Left ventricle myocardium superior (tissue), 1 donor: ENCODE results near the gene PRCD. TPM values are rescaled to one million over a fixed set of nuclear protein-coding genes. Genes with fewer than 3 reads are reported as not detected.
"Not testable (repeated sequence)": the region's sequence is repeated elsewhere in the genome, so short reads cannot be mapped to it uniquely, and the experiment has no call there.

Experiments used
- ATAC-seq: fragments of 200-7000 bp; cut with Tn5 transposase; one replicate; pipeline ENCODE4 v1.9.1; 2020; ENCODE audit warnings: mild to moderate bottlenecking, moderate library complexity
- DNase-seq: peaks from one replicate; pipeline ENCODE4 v3.0.0-alpha.2; 2020
- intact Hi-C: fragments of 100-400 bp; cut with micrococcal nuclease; formaldehyde crosslinking; loops from one replicate; pipeline ENCODE4 v1.11.0; 2022
- total RNA-seq: library from RNA; stranded (reverse); fragmentation: NEBNext Ultra II Directional; extraction: Animal tissue kit (Norgen Biotek cat#: 25700); gene quantifications from one replicate; pipeline ENCODE4 v1.2.1, GENCODE V29; 2021
- donor health status: DM: no; HTN: yes; CAD: no; lungs with severe emphysema.

PRCD gene
- total RNA-seq, 1 donor from 2014 or later = 4.3 TPM

GRCh38 chr17:76502341-76503211 lies 37.3 kb upstream of the PRCD start:
- ATAC-seq = no peak
- no peak for DNase-seq
- intact Hi-C loops = no loop called here

DNA sequence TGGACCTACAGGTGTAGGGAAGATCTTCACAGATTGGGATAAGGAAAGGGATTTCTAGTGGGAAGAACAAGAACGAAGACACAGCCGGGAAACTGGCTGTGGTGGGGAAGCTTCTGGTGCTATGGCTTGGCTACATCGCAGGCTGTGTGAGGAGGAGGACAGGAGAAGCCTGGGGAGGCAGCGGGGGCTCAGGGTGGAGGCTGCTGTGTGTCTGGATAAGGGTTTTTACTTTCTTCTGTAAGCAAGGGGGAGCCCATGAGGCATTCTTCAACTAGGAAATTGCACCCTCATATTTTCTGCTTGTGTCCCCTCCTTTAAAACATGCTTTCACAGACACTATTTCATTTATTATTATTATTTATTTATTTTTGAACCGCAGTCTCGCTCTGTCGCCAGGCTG lies 35.7 kb upstream of the PRCD start:
- ATAC-seq = no peak

GRCh38 chr17:76506408-76507345 lies 33.2 kb upstream of the PRCD start:
- peak; percentile 78 for ATAC-seq
- DNase-seq = peak; percentile 89
- intact Hi-C loops = no loop called here

More for the DNA sequence above, 35.7 kb upstream of the PRCD start:
- no peak for DNase-seq
- intact Hi-C loops = loop anchor here (2.0 kb wide), 1 partner anchor 37 kb away; the partner anchor contains the start of gene AANAT

- ATAC-seq, intact Hi-C loops, DNase-seq: not testable (repeated sequence)
These were observed 31.3 kb upstream of the PRCD start for GRCh38 chr17:76508472-76509063.

DNA sequence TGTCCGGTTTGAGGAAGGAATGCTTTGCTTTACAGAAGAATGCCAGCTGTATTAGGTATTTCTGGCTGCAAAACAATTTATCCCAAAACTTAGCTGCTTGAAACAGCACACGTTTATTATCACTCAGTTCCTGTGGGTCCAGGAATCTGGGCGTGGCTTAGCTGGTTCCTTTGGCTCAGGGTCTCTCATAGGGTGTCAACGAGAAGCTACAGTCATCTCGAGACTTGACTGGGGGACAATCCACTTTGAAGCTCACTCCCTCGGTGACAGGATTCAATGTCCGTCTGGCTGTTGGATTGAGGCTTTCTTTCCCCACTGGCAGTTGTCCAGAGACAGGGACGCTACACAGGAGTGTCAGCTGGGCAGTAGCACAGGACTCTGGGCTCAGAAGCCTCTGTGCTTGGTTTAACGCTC lies 29.0 kb upstream of the PRCD start:
- DNase-seq (no peak), ATAC-seq (no peak)
- intact Hi-C loops = no loop called here

DNA sequence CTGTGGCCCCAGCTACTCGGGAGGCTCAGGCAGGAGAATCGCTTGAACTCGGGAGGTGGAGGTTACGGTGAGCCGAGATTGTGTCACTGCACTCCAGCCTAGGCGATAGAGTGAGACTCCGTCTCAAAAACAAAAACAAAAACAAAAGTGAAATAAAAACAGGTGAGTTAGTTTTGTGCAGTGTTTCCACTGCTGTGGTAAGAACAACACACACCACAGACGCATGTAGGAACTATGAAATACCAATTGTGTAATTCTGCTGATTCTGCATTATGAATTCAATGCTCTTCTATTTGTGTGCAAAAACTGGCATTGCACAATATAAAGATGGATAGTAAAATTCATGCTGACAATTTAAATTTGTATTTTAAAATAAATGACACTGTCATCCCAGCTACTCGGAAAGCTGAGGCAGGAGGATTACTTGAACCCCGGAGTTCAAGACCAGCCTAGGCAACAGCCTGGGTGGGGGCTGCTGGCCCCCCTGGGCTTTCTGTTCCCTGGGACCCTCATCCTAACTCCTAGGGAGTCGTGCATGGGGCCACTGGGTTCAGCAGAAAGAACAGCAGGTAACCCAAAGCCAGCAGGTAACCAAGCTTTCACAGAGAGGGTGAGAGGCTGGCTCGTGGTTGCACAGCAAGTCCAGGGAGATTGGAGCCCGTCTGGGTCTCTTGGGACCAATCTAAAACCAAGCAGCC lies 28.0 kb upstream of the PRCD start:
- ATAC-seq = no peak
- intact Hi-C loops = no loop called here
- no peak for DNase-seq

DNA sequence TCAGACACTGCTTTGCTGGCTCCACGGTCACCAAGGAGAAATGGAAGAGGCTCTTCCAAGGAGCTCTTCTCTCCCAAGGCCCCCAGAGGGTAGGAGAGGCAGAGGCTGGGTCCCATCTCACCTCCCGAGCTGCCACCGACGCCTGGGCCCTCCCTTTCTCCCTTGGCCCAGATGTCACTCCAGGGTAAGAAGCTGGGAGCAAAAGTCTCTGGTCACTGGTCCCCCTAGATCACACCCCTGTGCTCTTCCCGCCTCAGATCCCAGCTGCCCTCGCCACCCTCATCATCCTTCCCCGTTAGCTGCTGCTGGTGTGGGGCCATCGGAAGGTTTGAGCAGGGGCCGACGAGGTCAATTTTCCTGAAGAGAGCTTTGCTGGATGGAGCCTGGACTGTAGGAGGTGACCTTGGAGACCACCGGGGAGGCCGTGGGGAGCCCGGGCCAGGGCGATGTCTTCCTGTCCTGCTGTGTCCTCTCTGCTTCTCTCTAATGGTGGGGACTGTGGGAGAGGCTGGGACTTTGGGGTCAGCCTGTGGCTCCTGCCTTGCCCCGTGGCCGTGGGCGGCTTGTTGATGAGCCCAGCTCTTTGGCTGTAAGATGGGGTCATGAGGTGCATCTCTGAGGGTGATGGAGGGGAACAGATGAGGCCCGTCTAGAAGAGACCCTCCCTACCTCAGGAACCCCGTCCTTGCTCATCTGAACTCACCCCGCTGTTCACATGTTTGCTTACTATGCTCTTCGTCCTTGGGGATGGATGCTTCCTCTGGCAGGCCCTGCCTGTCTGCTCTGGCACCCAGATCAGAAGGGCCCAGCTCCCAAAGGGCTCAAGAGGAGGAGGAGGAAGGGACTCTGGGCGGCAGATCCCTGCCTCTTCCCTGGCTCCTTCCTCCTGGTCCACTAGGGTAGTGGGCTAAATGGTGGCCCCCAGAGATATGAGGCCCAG lies 27.2 kb upstream of the PRCD start:
- DNase-seq (no peak), ATAC-seq (no peak)
- intact Hi-C loops = no loop called here

DNA sequence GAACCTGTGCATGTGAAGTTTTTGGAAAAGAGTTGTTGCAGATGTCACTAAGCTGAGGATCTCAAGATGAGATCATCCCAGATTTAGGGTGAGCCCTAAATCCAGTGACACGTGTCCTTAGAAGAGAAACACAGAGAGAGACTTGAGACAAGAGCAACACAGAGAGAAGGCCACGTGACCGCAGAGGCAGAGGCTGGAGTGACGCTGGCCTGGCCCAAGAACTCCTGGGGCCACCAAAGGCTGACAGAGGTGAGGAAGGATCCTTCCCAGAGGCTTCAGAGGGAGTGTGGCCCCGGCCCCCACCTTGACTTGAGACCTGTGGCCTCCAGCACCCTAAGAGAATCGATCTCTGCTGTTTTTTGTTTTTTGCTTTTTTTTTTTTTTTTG lies 26.5 kb upstream of the PRCD start:
- no peak for ATAC-seq
- intact Hi-C loops = no loop called here
- DNase-seq = no peak

- DNase-seq, intact Hi-C loops, ATAC-seq: not testable (repeated sequence)
These were observed 25.5 kb upstream of the PRCD start for GRCh38 chr17:76514355-76514754.

GRCh38 chr17:76515274-76515949 lies 24.4 kb upstream of the PRCD start:
- ATAC-seq (peak; percentile 77), DNase-seq (peak; percentile 68)
- intact Hi-C loops = no loop called here

DNA sequence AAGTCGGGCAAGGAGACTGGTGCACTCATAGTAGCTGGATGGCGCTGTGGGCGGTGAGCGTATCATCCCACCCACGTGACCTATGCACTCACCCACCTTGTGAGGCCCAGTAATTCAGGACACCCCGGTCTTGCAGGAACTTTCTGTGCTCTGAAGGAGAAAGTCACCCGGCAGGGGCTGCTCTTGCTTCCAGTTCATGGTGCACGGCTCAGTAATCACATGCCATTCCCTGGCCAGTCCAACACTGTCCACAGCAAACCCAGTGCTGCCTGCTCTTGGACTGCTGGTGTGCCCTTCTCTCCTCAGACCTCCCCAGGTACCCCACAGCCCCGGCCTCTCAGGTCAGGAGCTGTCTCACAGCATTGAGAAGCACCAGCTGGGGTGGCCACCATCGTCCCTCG lies 22.2 kb upstream of the PRCD start:
- intact Hi-C loops = no loop called here
- DNase-seq (no peak), ATAC-seq (no peak)

- ATAC-seq (no peak), DNase-seq (no peak)
- intact Hi-C loops = no loop called here
These were observed 20.5 kb upstream of the PRCD start for GRCh38 chr17:76519048-76519966.

DNA sequence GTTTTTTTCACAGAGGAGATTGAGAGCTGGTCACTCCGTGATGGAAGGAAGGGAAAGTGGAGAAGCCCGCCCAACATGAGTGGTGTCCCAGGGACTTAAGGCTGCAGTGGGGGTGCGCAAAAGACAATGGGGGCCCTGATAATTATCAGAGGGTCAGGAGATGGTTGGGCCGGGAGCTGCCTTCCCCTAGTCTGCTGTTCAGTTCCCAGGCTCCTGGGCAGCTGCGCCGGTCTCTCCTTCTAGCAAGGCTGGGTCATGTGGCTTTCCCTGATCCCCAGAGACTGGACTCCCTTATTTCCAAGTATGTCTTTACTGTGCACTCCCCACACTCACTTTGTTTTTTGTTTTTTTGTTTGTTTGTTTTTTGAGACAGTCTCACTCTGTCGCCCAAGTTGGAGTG lies 18.6 kb upstream of the PRCD start:
- intact Hi-C loops = no loop called here
- DNase-seq (no peak), ATAC-seq (no peak)

- intact Hi-C loops, DNase-seq, ATAC-seq: not testable (repeated sequence)
These were observed 18.2 kb upstream of the PRCD start for GRCh38 chr17:76521683-76522082.

DNA sequence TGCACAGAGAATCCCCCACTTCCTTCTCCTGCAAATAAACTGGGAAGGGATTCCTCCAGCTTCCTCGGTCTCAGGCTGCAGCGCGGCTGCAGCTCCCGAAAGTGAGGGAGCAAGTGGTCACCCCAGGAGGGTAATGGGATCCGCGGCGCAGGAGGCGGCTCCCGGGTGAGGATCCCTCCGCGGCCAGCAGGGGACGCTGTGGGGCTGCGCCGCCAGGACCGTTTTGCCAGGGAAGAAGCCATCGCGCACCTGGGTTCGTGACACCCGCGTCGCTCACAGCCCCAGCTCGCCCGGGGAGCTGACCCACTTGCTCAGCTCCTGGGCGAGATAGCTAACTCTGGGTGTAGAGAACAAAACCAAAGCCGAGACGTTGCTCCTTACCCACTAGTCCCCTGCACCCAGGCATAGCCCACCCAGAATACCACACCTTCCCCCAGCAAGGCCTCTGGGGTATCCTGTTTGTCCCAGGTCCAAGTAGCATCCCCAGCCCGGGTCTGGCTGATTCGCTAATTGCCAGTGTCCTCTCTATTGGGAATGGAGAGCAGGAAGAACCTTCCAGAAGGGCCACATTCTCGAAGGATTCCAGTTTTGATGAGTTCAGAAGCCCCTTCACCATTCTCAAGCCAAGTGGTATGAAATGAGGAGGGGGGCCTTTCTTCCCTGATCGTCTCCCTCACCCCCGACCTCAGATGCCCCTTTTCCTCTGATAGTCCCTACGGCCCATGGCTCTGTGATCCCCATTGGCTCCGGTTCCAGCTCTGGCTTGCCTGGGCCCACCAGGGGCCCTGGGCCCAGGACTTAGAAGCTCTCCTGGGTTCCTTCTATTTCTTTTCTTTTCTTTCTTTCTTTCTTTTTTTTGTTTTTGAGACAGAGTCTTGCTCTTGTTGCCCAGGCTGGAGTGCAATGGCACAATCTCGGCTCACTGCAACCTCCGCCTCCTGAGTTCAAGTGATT lies 16.5 kb upstream of the PRCD start:
- ATAC-seq (peak; percentile 49), DNase-seq (peak; percentile 86)
- intact Hi-C loops = no loop called here
